Midbrain (tissue), 1 donor: ENCODE measurements around the gene GPR107.
"Not testable (repeated sequence)": the region's sequence is repeated elsewhere in the genome, so short reads cannot be mapped to it uniquely, and the experiment has no call there.

ENCODE experiments used
- DNase-seq: peaks from one replicate; lab custom pipeline; 2025; lab: John Stamatoyannopoulos, UW

GPR107 gene

DNA sequence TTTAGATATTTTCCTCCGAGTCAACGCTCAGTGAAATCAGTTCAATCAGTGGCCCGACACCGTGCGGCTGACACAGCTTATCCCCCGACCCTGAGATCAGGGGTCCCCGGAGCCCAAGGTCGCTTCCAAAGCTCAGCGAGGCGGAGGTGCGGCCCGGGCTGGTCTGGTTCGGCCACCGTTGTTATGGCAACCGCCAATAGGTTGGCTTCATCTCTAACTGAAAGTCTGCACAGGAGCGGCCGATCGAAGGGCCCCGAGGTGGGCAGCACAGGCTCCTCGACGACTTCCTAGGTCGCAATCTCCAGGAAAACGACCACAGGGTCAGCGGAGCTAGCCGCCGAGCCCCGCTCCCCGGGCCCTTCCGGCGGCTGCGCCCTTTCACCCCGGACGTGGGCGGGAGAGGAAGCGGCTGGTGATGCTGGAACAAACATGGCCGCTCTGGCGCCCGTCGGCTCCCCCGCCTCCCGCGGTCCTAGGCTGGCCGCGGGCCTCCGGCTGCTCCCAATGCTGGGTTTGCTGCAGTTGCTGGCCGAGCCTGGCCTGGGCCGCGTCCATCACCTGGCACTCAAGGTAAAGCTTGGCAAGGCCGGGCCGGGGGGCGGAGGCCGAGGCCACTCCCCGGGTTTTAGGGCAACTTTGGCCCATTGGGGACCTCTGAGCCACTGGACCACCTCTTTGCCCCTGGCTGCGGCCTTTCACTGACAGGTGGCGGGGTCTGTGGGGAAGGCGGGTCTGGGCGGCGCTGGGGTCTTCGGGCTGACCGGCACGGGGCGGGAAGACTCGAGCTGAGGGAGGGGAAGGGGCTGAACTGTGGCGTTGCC lies at the start of gene GPR107:
TSS of gene GPR107 (plus strand) at position 403 of the 821 bp plus-strand sequence. CDS start at position 430, 27 bp downstream.
- DNase-seq = peak; percentile 85

DNA sequence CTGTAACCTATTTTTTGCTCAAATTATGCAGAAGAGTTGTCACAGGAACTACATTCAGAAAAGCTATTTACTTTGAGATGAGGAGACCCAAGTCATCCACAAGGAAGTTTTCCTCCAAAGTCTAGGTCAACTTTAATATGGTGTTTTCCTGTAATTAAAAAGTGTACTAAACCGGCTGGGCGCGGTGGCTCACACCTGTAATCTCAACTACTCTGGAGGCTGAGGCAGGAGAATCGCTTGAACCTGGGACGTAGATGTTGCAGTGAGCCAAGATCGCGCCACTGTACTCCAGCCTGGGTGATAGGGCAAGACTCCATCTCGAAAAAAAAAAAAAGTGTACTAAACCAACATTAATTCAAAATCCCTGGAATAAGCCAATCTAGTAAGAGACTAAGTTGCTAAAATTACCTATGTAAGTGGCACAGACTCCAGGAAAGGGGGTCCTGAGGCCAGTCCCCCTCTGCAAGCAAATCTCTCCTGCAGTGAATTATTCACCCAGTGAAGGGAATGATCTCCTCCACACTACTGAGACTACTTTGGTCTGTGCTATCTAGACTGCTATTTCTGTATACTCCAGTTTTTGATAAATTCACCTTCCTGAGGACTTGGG lies 49.7 kb upstream of the GPR107 start:
- DNase-seq = no peak

DNA sequence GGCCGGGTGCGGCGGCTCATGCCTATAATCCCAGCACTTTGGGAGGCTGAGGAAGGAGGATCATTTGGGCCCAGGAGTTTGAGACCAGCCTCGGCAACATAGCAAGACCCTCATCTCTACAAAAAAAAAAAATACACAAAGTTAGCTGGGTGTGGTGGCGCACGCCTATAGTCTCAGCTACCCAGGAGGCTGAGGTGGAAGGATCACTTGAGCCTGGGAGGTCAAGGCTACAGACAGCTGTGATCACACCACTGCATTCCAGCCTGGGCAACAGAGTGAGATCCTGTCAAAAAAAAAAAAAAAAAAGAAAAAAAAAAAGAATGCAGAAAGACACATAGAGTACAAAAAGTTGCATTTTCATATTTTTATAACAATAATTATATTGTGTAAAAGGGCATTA lies 46.8 kb upstream of the GPR107 start:
- DNase-seq = not testable (repeated sequence)

DNA sequence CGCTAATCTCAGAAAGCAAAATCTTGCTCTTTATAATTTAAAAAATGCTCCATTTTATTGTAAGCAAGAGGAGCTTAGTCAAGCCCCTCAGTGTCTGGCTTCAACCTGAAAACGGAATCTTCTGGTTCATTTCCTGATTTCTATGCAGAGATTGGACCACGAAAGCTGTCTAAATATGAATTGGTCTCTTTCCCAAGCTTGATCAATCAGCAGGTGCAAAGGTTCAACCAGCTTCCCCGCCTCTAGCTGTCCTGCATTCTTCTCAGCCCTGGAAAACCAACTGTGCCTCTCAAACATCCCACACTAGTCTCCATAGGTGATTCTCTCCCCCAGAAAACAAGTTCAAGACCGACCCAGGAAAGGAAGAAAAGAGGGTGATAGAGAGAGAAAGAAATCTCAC lies 45.2 kb upstream of the GPR107 start:
- no peak for DNase-seq

DNA sequence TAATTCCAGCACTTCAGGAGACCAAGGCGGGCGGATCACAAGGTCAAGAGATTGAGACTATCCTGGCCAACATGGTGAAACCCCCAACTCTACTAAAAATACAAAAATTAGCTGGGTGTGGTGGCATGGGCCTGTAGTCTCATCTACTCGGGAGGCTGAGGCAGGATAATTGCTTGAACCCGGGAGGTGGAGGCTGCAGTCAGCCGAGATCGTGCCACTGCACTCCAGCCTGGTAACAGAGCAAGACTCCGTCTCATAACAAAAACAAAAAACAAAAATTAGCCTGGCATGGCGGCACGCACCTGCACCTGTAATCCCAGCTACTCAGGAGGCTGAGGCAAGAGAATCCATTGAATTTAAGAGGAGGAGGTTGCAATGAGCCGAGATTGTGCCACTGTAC lies 44.2 kb upstream of the GPR107 start:
- not testable (repeated sequence) for DNase-seq

DNA sequence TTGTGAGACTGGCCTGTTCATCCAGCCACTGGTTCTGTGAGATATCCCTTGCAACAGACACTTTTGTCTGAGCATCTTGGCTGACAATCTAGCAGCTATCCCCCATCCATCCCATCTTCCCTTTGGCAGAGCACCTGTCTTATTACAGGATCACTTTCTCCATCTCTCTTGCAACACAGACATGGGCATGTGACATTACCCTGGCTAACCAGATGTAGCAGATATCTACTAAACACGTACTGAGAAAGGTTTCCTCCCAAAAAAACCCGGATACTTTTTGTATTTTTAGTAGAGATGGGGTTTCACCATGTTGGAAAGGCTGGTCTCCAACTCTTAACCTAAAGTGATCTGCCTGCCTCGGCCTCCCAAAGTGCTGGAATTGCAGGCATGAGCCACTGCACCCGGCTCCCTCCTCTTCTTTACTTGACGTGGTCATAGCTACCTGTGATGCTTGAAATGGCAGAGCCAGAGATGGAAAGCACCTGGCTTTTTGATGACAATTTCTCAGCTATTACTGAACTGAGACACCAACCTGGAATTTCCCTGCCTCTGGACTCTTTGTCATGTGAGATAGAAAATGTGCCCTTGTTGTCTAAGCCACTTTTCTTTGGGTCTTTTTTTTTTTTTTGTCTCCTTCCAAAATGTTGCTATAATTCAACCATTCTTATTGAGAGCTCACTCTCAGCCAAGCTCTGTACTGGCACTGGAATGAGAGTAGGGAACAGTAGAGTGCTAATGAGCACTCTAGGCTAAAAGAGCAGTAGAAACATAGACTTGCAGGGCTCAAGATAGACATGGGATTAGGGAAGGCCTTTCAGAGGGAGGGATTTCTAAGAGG lies 43.3 kb upstream of the GPR107 start:
- no peak for DNase-seq

DNA sequence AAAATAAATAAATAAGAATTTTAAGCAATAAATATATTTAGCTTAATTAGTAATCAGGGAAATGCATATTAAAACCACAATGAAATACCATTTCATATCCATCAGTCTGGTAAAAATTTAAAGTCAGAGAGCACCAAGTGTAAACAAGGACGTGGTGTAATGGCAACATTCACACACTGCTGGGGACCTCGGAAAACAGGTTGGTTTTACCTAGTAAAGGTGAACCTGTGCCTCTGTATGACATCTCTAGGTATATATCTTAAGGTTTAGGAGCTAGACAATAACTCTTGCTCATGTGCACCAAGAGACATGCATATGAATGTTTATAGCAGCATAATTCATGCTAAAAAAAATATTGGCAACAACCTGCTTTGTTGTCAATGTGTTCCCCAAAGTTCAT lies 40.4 kb upstream of the GPR107 start:
- DNase-seq = no peak

DNA sequence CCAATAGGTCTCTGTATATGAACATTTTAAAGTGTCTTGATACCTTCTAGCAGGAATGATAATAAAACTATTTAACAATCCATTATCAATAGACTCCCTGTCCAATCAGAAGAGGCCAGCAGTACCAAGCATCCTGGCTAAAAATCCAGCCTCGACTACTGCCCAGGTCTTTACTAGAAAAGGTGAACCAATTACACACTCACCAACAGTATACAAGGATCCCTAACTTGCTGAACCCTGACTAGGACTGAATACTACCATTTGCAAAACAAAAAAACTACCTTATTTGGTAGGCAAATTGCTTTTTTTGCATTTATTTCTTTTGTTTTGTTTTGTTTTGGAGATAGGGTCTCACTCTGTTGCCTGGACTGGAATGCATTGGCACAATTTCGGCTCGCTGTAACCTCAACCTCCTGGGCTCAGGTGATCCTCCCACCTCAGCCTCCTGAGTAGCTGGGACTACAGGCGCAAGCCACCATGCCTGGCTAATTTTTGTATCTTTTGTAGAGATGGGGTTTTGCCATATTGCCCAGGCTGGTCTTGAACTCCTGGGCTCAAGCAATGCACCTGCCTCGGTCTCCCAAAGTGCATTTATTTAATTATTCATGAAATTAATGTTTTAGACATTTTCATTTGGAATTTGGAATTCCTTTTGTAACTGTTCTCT lies 38.2 kb upstream of the GPR107 start:
- no peak for DNase-seq

DNA sequence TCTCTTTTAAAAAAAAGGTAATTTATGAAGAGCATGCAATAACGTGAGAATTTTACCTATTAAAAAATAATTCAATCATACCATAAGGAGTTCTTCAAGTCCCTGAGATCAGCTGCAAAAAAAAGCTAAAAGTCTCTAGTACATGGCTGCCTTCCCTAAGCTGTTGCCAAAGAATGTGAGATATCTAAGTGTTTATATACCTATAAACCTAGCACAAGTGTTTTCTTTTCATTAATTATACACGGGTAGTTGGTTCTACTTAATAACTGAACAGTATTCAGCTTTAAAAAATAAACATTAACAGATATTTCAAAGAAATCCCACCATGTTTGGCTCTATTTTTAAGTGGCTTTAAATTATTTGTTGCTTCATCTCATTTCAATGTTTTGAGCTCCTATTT lies 36.6 kb upstream of the GPR107 start:
- no peak for DNase-seq

DNA sequence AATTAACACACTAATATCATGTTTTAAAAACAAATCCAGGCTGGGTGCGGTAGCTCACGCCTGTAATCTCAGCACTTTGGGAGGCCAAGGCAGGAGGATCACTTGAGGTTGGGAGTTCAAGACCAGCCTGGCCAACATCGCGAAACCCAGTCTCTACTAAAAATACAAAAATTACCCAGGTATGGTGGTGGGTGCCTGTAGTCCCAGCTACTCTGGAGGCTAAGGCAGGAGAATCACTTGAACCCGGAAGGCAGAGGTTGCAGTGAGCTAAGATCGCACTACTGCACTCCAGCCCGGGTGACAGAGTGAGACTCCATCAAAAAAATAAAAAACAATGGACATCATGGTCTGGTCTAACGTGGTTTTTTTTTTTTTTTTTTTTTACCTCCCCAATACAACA lies 36.2 kb upstream of the GPR107 start:
- DNase-seq = not testable (repeated sequence)

DNA sequence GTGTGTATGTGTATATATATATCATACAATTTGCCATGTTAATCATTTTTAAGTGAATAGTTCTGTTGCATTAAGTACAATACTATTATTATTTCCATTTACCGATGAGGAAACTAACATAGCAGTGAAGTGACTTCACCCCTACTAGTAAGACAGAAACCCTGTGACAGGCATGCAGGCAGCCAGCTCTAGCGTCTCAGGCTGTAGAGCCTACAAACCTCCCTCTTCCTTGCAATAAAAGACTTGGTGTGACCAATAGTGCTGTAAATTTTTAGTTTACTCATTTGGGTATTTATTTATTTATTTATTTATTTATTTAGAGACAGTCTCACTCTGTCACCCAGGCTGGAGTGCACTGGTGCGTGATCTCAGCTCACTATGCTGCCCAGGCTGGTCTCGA lies 35.4 kb upstream of the GPR107 start:
- DNase-seq = no peak

DNA sequence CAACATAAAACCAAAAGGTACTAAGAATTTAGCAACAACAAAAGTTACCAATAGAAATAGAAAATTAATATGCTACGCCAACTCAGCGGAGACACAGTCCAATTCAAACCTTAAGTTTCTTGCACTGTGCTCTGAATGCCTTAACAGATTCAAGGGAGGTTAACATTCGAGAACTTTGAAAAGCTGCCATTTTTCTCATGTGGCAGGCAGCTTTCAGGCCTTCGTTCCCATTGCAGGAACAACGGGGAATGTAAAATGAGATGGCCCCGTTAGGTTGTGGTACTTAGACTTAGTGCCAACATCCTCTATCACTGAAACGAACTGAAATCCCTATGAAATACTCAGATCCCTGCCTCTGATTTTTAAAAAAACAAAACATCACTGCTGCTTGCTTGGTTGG lies 33.1 kb upstream of the GPR107 start:
- DNase-seq = peak; percentile 60

DNA sequence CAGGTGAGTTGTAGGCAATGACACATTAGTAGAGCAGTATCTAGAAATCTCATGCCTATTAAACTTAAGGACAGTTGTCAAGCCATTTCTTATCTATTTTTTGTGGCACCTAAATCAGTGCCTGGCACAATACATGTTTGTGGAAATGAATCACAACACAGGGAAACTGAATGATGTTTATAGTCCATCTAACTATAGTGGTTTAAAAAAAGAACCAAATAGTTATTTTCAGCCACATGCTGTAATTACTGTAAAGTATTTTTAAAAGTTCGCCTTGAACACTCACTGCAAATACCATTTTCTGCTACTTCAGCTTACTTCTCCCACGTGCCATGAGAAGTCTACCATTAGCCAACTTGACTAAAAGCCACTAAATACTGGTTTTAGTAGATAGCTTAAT lies 32.6 kb upstream of the GPR107 start:
- no peak for DNase-seq

DNA sequence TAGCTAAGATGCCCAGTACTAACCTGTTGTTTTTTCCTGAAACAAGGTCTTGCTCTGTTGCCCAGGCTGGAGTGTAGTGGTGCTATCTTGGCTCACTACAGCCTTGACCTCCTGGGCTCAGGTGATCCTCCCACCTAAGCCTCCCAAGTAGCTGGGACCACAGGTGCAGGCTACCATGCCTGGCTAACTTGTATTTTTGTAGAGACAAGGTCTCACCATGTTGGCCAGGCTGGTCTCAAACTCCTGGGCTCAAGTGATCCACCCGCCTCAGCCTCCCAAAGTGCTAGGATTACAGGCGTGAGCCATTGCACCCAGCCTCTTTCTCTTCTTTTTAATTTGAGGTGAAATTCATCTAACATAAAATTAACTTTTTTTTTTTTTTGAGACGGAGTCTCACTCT lies 31.9 kb upstream of the GPR107 start:
- not testable (repeated sequence) for DNase-seq

DNA sequence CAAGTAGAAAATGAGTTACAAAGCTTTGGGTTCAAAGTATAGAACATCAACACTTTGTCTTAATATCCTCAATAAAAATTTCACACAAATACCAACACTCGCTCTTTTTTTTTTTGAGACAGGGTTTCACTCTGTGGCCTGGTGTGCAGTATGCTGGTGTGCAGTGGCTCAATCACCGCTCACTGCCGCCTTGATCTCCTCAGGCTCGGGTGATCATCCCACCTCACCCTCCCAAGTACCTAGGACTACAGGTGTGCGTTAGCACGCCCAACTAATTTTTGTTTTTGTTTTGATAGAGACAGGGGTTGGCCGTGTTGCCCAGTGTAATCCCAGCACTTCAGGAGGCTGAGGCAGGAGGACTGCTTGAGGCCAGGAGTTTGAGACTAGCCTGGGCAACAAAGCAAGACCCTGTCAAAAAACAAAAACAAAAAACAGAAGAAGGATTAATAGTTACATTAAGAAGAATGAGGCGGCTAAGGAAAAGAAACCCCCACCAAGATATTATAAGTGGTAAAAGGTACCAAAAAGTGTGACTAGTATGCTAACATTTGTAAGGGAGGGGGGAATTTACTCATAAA lies 31.1 kb upstream of the GPR107 start:
- DNase-seq = no peak

DNA sequence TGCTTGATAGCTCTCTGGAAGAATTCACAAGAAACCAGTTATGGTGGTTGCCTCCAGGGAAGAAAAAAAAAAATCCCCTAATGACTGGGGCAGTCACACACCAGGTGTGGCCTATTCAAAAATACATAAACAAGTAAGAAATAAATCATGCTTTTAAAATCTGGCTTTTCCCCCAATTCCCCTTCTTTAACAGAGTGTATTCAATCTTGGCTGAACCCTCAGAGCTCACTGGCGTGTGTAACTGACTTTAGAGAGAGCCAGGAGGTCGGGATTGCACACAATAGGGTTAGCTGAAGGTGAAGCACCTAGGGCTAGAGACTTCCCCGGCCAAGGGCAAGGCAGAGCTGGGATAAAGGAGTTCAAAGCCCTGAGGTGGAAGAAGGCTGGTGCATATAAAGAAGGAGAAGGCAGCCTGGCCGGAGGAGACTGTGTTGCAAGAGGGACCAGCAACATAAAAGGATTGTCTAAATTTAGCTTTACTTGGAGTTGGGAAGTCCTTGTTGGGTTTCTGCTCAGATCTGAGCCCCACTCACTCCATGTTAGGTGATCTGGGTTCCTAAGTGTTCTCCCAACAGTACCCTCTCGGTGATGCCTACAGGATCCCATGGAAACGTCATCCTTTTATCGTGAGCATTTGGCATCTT lies 30.4 kb upstream of the GPR107 start:
- no peak for DNase-seq

DNA sequence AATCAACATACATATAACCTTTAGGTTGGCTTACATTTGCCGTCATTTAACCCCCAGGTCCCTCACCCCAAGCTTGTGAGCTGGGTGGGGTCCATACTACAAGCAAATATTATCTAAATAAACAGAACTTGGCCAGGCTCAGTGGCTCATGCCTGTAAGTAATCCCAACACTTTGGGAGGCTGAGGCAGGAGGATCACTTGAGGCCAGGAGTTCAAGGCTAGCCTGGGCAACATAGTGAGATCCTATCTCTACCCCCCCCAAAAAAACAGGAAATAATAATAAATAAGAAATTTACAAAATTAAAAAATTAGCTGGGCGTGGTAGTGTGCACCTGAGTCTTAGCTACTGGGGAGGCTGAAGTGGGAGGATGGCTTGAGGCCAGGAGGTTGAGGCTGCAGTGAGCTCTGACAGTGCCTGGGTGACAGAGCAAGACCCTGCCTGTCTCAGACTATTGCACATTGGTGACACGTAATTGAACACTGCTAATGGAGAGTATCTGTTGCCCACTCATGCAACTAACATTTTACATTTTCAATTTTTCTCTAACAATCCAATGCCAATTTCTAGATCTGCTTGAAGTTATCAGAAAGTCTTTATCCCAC lies 29.6 kb upstream of the GPR107 start:
- no peak for DNase-seq

DNA sequence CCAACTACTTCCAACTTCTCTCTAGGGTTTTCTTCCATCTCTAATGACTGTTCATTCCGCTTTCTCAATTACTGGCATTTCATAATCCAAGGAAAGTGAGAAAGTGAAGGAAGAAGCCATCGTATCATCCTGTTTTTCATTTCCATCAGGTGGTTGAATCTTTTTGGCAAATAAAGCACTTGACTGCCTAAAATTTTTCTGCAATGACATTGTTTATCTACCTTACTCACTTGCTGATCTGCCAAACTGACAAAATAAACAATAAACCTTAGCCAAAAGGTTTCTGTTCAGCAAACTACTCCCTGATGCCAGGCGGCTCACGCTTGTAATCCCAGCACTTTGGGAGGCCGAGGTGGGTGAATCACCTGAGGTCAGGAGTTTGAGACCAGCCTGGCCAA lies 29.1 kb upstream of the GPR107 start:
- DNase-seq = no peak

DNA sequence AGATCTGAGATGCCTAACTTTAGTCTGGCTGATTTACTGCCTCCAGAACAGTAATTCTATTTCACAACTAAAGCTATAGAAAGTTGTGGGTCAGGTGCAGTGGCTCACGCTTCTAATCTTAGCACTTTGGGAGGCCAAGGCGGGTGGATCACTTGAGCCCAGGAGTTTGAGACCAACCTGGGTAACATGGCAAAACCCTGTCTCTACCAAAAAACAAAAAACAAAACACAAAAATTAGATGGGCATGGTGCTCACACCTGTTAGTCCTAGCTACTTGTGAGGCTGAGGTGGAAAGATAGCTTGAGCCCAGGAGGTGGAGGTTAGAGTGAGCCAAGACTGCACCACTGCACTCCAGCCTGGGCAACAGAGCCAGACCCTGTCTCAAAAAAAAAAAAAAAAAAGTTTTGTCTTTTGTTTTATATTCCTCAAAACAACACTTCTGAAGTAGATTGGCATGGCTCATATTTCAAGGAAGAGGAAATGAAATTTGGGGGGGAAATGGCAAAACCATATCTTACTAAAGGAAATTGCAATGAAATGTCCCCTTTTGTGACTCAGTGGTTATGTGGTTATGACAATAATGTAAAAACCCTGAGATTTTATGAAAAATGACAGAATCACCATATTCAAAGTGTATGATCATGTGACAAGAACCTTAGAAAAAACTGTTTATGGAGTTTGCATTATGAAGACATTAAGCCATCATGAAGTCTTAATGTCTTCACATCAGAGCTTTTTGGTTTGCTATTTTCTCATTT lies 26.9 kb upstream of the GPR107 start:
- no peak for DNase-seq
